ENCODE results near the gene MRPS22. TPM values are rescaled to one million over a fixed set of nuclear protein-coding genes. Genes with fewer than 3 reads are reported as not detected.

MRPS22 gene
- total and polyA plus RNA-seq, 2 of the 8 experiments (the other 6 are each of a cell fraction or from before 2014, with no cell fraction given) = 28.3 to 45.8 TPM

DNA sequence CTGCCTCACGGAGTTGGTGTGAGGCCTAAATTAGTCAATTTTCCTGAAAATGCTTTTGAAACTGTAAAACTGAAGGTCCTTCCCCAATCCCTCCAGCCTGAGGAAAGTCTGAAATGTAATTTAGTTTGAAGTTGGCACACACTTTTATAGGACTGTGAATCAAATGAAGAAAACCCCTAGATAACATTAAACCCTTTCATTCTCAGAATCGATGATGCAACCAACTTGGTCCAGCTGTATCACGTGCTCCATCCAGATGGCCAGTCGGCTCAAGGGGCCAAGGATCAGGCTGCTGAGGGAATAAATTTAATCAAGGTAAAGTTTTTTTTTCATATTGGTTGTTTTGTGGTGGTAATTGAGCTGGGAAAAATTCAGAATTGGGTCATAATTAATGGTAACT, 11.7 kb downstream of the MRPS22 start:
- Histone ChIP-seq H3K9me3 (ENCODE audit: insufficient read depth in 2 of 2, low read depth in 1 of 2, low read length in 1 of 2) (no peaks in the 10 kb centered on the region), H3K27me3 (replicated peaks in 1 of 4; ENCODE audit: control insufficient read depth in 3 of 4, extremely low read depth in 1 of 4, insufficient read depth in 3 of 4, low read length in 3 of 4) (no peaks in the 10 kb centered on the region; a peak in 1 of 7 replicates), H2AFZ (ENCODE audit: low read length) (no peak overlapping the region), H3K9ac (replicated peaks in 1 of 4; ENCODE audit: extremely low read depth in 1 of 4, low read depth in 3 of 4, low read length in 3 of 4) (no peak overlapping the region), H3K27ac (ENCODE audit: low read depth, low read length) (no peak overlapping the region), H3K14ac (ENCODE audit: insufficient read length) (no peak overlapping the region), H2BK15ac (ENCODE audit: low read length) (no peak overlapping the region), H3K4me1 (replicated peaks in 1 of 4; ENCODE audit: control insufficient read depth in 3 of 4, insufficient read depth in 4 of 4, low read length in 3 of 4) (no peaks in the 10 kb centered on the region), H2BK120ac (replicated peaks; ENCODE audit: low read depth, low read length) (no peak overlapping the region), H4K91ac (replicated peaks; ENCODE audit: insufficient read length, low read length) (no peak overlapping the region), H4K20me1 (replicated peaks in 1 of 2; ENCODE audit: control insufficient read depth in 1 of 2, insufficient read depth in 2 of 2, low read length in 2 of 2) (peaks cover 0 to 7% of the 10 kb centered on the region in 2 experiments), H3K56ac (replicated peaks; ENCODE audit: insufficient read length, low read depth, low read length) (no peak overlapping the region), H4K5ac (ENCODE audit: insufficient read length, low read depth, low read length) (no peak overlapping the region), H2BK20ac (ENCODE audit: low read length) (no peak overlapping the region), H3K23me2 (ENCODE audit: low read depth, low read length) (no peaks in the 10 kb centered on the region), H3K4me2 (ENCODE audit: insufficient read depth in 1 of 2, low read depth in 2 of 2, low read length in 2 of 2) (no peak overlapping the region), H3K18ac (ENCODE audit: extremely low read depth, low read length) (no peak overlapping the region), H3K4ac (replicated peaks; ENCODE audit: insufficient read length, low read depth, low read length) (no peak overlapping the region), H3K4me3 (ENCODE audit: extremely low read depth in 1 of 4, insufficient read depth in 2 of 4, low read depth in 3 of 4, low read length in 4 of 4) (no peak overlapping the region), H2AK5ac (ENCODE audit: low read depth, low read length) (no peak overlapping the region), H2BK5ac (ENCODE audit: low read depth, low read length) (no peak overlapping the region), H3K23ac (ENCODE audit: insufficient read length) (no peak overlapping the region), H3K36me3 (ENCODE audit: control insufficient read depth in 2 of 4, insufficient read depth in 4 of 4, low read length in 3 of 4) (peaks cover 12 to 79% (median 48%) of the 10 kb centered on the region in 4 experiments), H2BK12ac (ENCODE audit: low read depth, low read length) (no peak overlapping the region), H4K8ac (ENCODE audit: extremely low read depth, insufficient read depth, low read length) (no peak overlapping the region), H3K79me2 (ENCODE audit: control insufficient read depth in 1 of 2, insufficient read depth in 2 of 2, low read length in 2 of 2) (no peaks in the 10 kb centered on the region), H3K79me1 (ENCODE audit: low read depth, low read length) (no peaks in the 10 kb centered on the region)
- WGBS, 2 experiments (ENCODE audit: extremely low coverage in 1 of 2, insufficient coverage in 1 of 2, insufficient read length in 1 of 2, insufficient replicate concordance in 2 of 2, low coverage in 1 of 2, low lambda C conversion rate in 2 of 2, missing lambda C conversion rate in 1 of 2) = 89% methylated on average over 4 of the region's 4 CpGs; no CpG with 5 or more reads in 1 of the 2 experiments
- ChIA-PET POLR2A (ENCODE audit: partially characterized antibody) (interaction anchor here (0.7 to 2.7 kb wide), 5 partner anchors 8 to 195 kb away, joined by 3 to 17 read pairs (median 3); partner anchors contain the start of gene MRPS22), CTCF (ENCODE audit: partially characterized antibody) (interaction anchor here (1.3 to 3.9 kb wide), 4 partner anchors 8 to 45 kb away, joined by 4 to 27 read pairs (median 20); partner anchors contain the start of gene MRPS22)
- DNase-seq (ENCODE audit: low read depth in 1 of 2, low spot score in 2 of 2) (no peak), FAIRE-seq (no peak)
- TF ChIP-seq GABPA (IDR thresholded peaks at IDR 0.05; ENCODE audit: borderline replicate concordance, insufficient read depth, low read length) (no peak), TBP (IDR thresholded peaks at IDR 0.05; ENCODE audit: low read depth, low read length) (no peak), SP1 (IDR thresholded peaks at IDR 0.05; ENCODE audit: low read depth, low read length) (no peak), RNF2 (IDR thresholded peaks at IDR 0.05; ENCODE audit: borderline replicate concordance, low read depth, low read length, missing control alignments, poor library complexity, severe bottlenecking) (no peak), SUZ12 (IDR thresholded peaks at IDR 0.05; ENCODE audit: low read length) (no peak), TAF1 (IDR thresholded peaks at IDR 0.05; ENCODE audit: low read depth, low read length) (no peak), NRF1 (IDR thresholded peaks at IDR 0.05; ENCODE audit: low read depth, low read length) (no peak), SAP30 (IDR thresholded peaks at IDR 0.05; ENCODE audit: insufficient read depth, insufficient replicate concordance, low read length) (no peak), CBX8 (IDR thresholded peaks at IDR 0.05; ENCODE audit: borderline replicate concordance, low read depth, low read length) (no peak), RBBP5 (IDR thresholded peaks at IDR 0.05; ENCODE audit: borderline replicate concordance, low read depth, low read length) (no peak), KDM5A (IDR thresholded peaks at IDR 0.05; ENCODE audit: low read length) (no peak), HDAC2 (IDR thresholded peaks at IDR 0.05; ENCODE audit: borderline replicate concordance in 1 of 2, low read depth in 2 of 2, low read length in 2 of 2) (no peak), TCF12 (IDR thresholded peaks at IDR 0.05; ENCODE audit: low read depth, low read length) (no peak), PHF8 (conservative IDR thresholded peaks at IDR 0.05; ENCODE audit: low read depth, low read length) (no peak)

Measured in H1 (cell line).